IMR-90 (cell line): ENCODE measurements around the gene ZNF768. TPM values are rescaled to one million over a fixed set of nuclear protein-coding genes. Genes with fewer than 3 reads are reported as not detected.

Source experiments
- ATAC-seq: fragments of 200-7000 bp; cut with Tn5 transposase; 2 replicates; pipeline ENCODE4 v1.9.1; 2020; ENCODE audit warnings: low read depth, mild to moderate bottlenecking, moderate library complexity
- BruUV-seq: library from RNA; stranded (reverse); fragments of 400-500 nt; replicated peaks from 2 replicates; lab custom pipeline; 2021; lab: Mats Ljungman, UMichigan
- CTCF ChIA-PET: fragments of 300-600 bp; formaldehyde crosslinking; extraction: SDS; loops from one replicate; lab custom pipeline; 2021; ENCODE audit warnings: antibody characterized with exemption; lab: Yijun Ruan, JAX
- POLR2A ChIA-PET: fragments of 300-600 bp; sonication (Branson Sonifier 250); formaldehyde crosslinking; loops from one replicate; lab custom pipeline; 2022; ENCODE audit warnings: antibody characterized with exemption; ENCODE audit not compliant: unreplicated experiment; lab: Charles Lee
- DNase-seq: peaks from one replicate; pipeline ENCODE4 v3.0.0; 2013
- H2AFZ ChIP-seq: replicated peaks from 2 replicates; pipeline ENCODE3; 2013; ENCODE audit warnings: low read length, mild to moderate bottlenecking; ENCODE audit not compliant: poor library complexity
- H2AK5ac ChIP-seq: 2 replicates; pipeline ENCODE4 v1.6.1; 2013; ENCODE audit warnings: low read depth, low read length, inconsistent platforms
- H2AK9ac ChIP-seq: replicated peaks from 2 replicates; pipeline ENCODE3; 2013; ENCODE audit warnings: mild to moderate bottlenecking, low read depth, low read length, moderate library complexity; ENCODE audit not compliant: poor library complexity
- H2BK120ac ChIP-seq: 2 replicates; pipeline ENCODE4 v1.6.1; 2013; ENCODE audit warnings: low read depth, low read length, inconsistent platforms
- H2BK15ac ChIP-seq: 3 replicates; pipeline ENCODE4 v1.6.1; 2013; ENCODE audit warnings: low read depth, low read length, inconsistent platforms
- H2BK20ac ChIP-seq: 2 replicates; pipeline ENCODE4 v1.6.1; 2013; ENCODE audit warnings: low read depth, mild to moderate bottlenecking, inconsistent platforms, low read length, moderate library complexity
- H2BK5ac ChIP-seq: 2 replicates; pipeline ENCODE4 v1.6.1; 2013; ENCODE audit warnings: mild to moderate bottlenecking, low read depth, low read length, inconsistent platforms; ENCODE audit not compliant: poor library complexity, severe bottlenecking
- H3K14ac ChIP-seq: replicated peaks from 2 replicates; pipeline ENCODE4 v1.6.1; 2013; ENCODE audit warnings: low read depth, low read length, inconsistent platforms
- H3K18ac ChIP-seq: 2 replicates; pipeline ENCODE4 v1.6.1; 2013; ENCODE audit warnings: low read depth, low read length, control low read depth
- H3K23ac ChIP-seq: 2 replicates; pipeline ENCODE4 v1.6.1; 2013; ENCODE audit warnings: low read depth, low read length, inconsistent platforms
- H3K27ac ChIP-seq: 2 replicates; pipeline ENCODE4 v1.5.1; 2013; ENCODE audit warnings: mild to moderate bottlenecking, control low read depth, low read length; ENCODE audit not compliant: insufficient read depth
- H3K27me3 ChIP-seq: 2 replicates; pipeline ENCODE4 v1.6.1; 2013; ENCODE audit warnings: low read length; ENCODE audit not compliant: control insufficient read depth, insufficient read depth
- H3K36me3 ChIP-seq: 2 replicates; pipeline ENCODE4 v1.6.1; 2013; ENCODE audit warnings: low read length, mixed read lengths; ENCODE audit not compliant: control insufficient read depth, insufficient read depth
- H3K4ac ChIP-seq: 2 replicates; pipeline ENCODE4 v1.6.1; 2013; ENCODE audit warnings: low read depth, low read length, inconsistent platforms
- H3K4me1 ChIP-seq: 2 replicates; pipeline ENCODE4 v1.6.1; 2013; ENCODE audit warnings: low read length, mixed read lengths; ENCODE audit not compliant: control insufficient read depth, insufficient read depth
- H3K4me2 ChIP-seq: 2 replicates; pipeline ENCODE4 v1.6.1; 2013; ENCODE audit warnings: low read depth, mild to moderate bottlenecking, control low read depth, low read length, moderate library complexity
- H3K4me3 ChIP-seq: 2 replicates; pipeline ENCODE4 v1.5.1; 2013; ENCODE audit warnings: low read depth, mild to moderate bottlenecking, control low read depth, low read length, moderate library complexity; ENCODE audit not compliant: insufficient read depth
- H3K56ac ChIP-seq: 2 replicates; pipeline ENCODE4 v1.6.1; 2013; ENCODE audit warnings: low read length, inconsistent platforms; ENCODE audit not compliant: insufficient read depth; ENCODE audit errors: extremely low read depth
- H3K79me1 ChIP-seq, 2 experiments: 2 replicates each; pipeline ENCODE4 v1.6.1; 2013; ENCODE audit warnings: low read length in 2 of 2, inconsistent platforms in 1 of 2, low read depth in 1 of 2
- H3K9ac ChIP-seq: 2 replicates; pipeline ENCODE4 v1.6.1; 2013; ENCODE audit warnings: low read depth, low read length, control low read depth
- H3K9me1 ChIP-seq: 2 replicates; pipeline ENCODE4 v1.6.1; 2013; ENCODE audit warnings: low read length, inconsistent platforms; ENCODE audit not compliant: insufficient read depth
- H3K9me3 ChIP-seq: 2 replicates; pipeline ENCODE4 v1.6.1; 2013; ENCODE audit warnings: low read length; ENCODE audit not compliant: control insufficient read depth, insufficient read depth
- H4K20me1 ChIP-seq: 2 replicates; pipeline ENCODE4 v1.6.1; 2013; ENCODE audit warnings: low read length, inconsistent platforms; ENCODE audit not compliant: insufficient read depth
- H4K5ac ChIP-seq: 2 replicates; pipeline ENCODE4 v1.6.1; 2013; ENCODE audit warnings: mild to moderate bottlenecking, low read depth, low read length, control low read depth
- H4K8ac ChIP-seq, 2 experiments: 2 replicates each; pipeline ENCODE4 v1.6.1; 2013; ENCODE audit warnings: low read depth in 2 of 2, low read length in 2 of 2, control low read depth in 1 of 2, inconsistent platforms in 1 of 2
- H4K91ac ChIP-seq: 2 replicates; pipeline ENCODE4 v1.6.1; 2013; ENCODE audit warnings: low read depth, low read length, inconsistent platforms; ENCODE audit not compliant: insufficient read depth
- CEBPB ChIP-seq: IDR thresholded peaks from 2 replicates; pipeline ENCODE4 v1.6.1; 2012; ENCODE audit warnings: low read depth, low read length, improper control_type of control experiment
- CHD1 ChIP-seq: IDR thresholded peaks from 2 replicates; pipeline ENCODE4 v1.6.1; 2012; ENCODE audit warnings: low read depth, low read length, improper control_type of control experiment
- CTCF ChIP-seq: conservative IDR thresholded peaks from 2 replicates; pipeline ENCODE4 v1.5.1; 2012; ENCODE audit warnings: mild to moderate bottlenecking, low read depth, low read length, improper control_type of control experiment
- FOS ChIP-seq: fragments of 150-350 bp; IDR thresholded peaks from 2 replicates; pipeline ENCODE4 v1.6.1; 2016; ENCODE audit warnings: low read depth, low read length
- MAFK ChIP-seq: IDR thresholded peaks from 2 replicates; pipeline ENCODE4 v1.6.1; 2012; ENCODE audit warnings: low read depth, low read length, improper control_type of control experiment
- MAZ ChIP-seq: IDR thresholded peaks from 2 replicates; pipeline ENCODE4 v1.6.1; 2012; ENCODE audit warnings: low read depth, mild to moderate bottlenecking, low read length, improper control_type of control experiment, moderate library complexity, borderline replicate concordance
- MXI1 ChIP-seq: IDR thresholded peaks from 2 replicates; pipeline ENCODE4 v1.6.1; 2012; ENCODE audit warnings: low read depth, mild to moderate bottlenecking, low read length, moderate library complexity, borderline replicate concordance
- POLR2A ChIP-seq: IDR thresholded peaks from 2 replicates; pipeline ENCODE4 v1.6.1; 2012; ENCODE audit warnings: mild to moderate bottlenecking, low read depth, low read length
- RAD21 ChIP-seq: IDR thresholded peaks from 2 replicates; pipeline ENCODE4 v1.6.1; 2012; ENCODE audit warnings: low read length, improper control_type of control experiment
- RCOR1 ChIP-seq: IDR thresholded peaks from 2 replicates; pipeline ENCODE4 v1.6.1; 2012; ENCODE audit warnings: mild to moderate bottlenecking, low read length, improper control_type of control experiment; ENCODE audit not compliant: insufficient replicate concordance
- RFX5 ChIP-seq: IDR thresholded peaks from 2 replicates; pipeline ENCODE4 v1.8.0; 2012; ENCODE audit warnings: low read depth, mild to moderate bottlenecking, low read length, moderate library complexity
- WGBS, 2 experiments: methylation state at CpG; one replicate each; pipeline versions ENCODE4 v1.1.5 to v1.1.7; 2013; ENCODE audit warnings: missing lambda C conversion rate in 2 of 2; ENCODE audit not compliant: insufficient read length in 1 of 2; ENCODE audit errors: extremely low coverage in 2 of 2; 5-methylcytosine and 5-hydroxymethylcytosine counted together
- dilution Hi-C: fragments of 300-500 bp; cut with HindIII; formaldehyde crosslinking; loops from one replicate; pipeline ENCODE4 v1.14.3; 2018; ENCODE audit warnings: low sequenced_read_pairs; ENCODE audit not compliant: unreplicated experiment
- in situ Hi-C: fragments of 300-500 bp; cut with MboI; formaldehyde crosslinking; loops from 3 replicates; pipeline ENCODE4 v1.14.3; 2019; ENCODE audit warnings: low sequenced_read_pairs, inconsistent platforms, mixed read lengths
- intact Hi-C: fragments of 100-400 bp; cut with micrococcal nuclease; formaldehyde crosslinking; loops from 2 replicates; pipeline ENCODE4 v1.10.0; 2022
- polyA plus RNA-seq, 3 experiments: library from polyadenylated mRNA; depleted of rRNA; stranded (reverse); fragments of >200 nt; gene quantifications; 2 replicates each; pipeline ENCODE4 v1.2.3, GENCODE V29; 2012; ENCODE audit warnings: low replicate concordance in 1 of 3
- total RNA-seq: library from RNA; depleted of rRNA; stranded (reverse); fragments of >200 nt; gene quantifications from 2 replicates; pipeline ENCODE4 v1.2.3, GENCODE V29; 2012
- TF ChIP-seq, protein P1 (sequence below): fragments of 150-350 bp; IDR thresholded peaks from 2 replicates; pipeline ENCODE4 v1.6.1; 2016; ENCODE audit warnings: low read depth, mild to moderate bottlenecking, low read length, moderate library complexity, borderline replicate concordance

Gene ZNF768
- total and polyA plus RNA-seq, 2 of the 4 experiments (the other 2 are of a cell fraction), result 9.3 to 22.1 TPM

DNA sequence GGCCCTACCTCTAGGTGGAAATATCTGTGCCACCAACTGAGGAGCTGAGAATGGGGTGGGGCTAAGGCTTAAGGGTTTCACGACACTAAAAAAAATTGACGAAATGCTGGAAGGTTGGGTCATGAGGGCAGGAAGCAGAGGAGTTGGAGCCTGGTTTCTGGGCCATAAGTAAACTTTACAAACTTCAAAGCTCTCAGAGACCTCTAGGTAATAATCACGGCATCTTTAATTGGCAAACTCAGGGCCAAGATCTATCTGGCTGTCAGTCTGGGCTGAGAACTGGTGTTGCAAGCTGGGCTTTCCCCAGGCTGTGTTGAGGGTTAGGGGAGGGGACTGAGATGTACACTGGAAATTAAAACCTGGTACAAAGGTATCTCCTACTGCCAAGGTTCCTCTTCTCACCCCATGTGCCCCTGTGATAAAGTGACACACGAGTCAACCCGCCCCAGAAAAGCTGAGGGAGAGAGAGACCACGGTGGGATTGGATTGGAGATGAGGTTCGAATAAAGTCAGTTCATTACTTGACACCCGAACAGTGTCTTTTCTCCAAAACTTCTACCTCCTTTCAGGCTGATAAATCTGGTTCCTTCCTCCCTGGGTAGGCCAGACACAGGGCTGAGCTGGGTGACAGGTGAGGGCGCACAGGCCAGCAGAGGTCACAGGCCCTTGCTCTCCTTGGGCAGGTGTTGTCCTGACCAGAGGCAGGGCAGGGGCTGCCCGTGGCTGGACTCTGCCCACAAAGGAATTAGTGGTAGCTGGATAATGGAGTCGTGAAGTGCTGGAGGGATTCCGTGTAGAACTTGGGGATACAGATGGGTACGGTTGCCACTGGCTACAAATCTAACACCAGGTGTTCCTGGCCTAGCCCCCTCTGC is 4.0 kb upstream of the ZNF768 start:
- Histone ChIP-seq H2AK9ac (no peak overlapping the region), H3K27me3 (no peaks in the 10 kb centered on the region), H4K8ac (no peak overlapping the region), H3K18ac (no peak overlapping the region), H3K4me2 (no peak overlapping the region), H4K5ac (no peak overlapping the region), H3K9ac (no peak overlapping the region), H3K9me3 (no peaks in the 10 kb centered on the region), H3K23ac (no peak overlapping the region), H3K27ac (no peak overlapping the region), H2BK5ac (no peak overlapping the region), H2BK120ac (no peak overlapping the region), H3K79me1 (peaks cover 10 to 29% of the 10 kb centered on the region in 2 experiments), H2AK5ac (no peak overlapping the region), H3K56ac (no peak overlapping the region), H3K14ac (no peak overlapping the region), H3K4ac (no peak overlapping the region), H2BK20ac (no peak overlapping the region), H4K91ac (no peak overlapping the region), H3K36me3 (peaks cover 5% of the 10 kb centered on the region; the same call in 1 of the 2 replicates), H3K9me1 (peaks cover 15% of the 10 kb centered on the region), H3K4me3 (no peak overlapping the region), H4K20me1 (no peaks in the 10 kb centered on the region), H2AFZ (no peak overlapping the region), H3K4me1 (peaks cover 8% of the 10 kb centered on the region), H2BK15ac (no peak overlapping the region)
- in situ Hi-C loops (no loop called here), dilution Hi-C loops (no loop called here), intact Hi-C loops (no loop called here)
- BruUV-seq, result no TSS peak
- WGBS, 2 experiments, result no CpG with 5 or more reads among the region's 13 CpGs
- DNase-seq, result no peak
- no peak for TF ChIP-seq RAD21
- no peak for TF ChIP-seq RCOR1
- TF ChIP-seq RFX5, result no peak
- no peak for TF ChIP-seq MAZ
- TF ChIP-seq, protein P1, sequence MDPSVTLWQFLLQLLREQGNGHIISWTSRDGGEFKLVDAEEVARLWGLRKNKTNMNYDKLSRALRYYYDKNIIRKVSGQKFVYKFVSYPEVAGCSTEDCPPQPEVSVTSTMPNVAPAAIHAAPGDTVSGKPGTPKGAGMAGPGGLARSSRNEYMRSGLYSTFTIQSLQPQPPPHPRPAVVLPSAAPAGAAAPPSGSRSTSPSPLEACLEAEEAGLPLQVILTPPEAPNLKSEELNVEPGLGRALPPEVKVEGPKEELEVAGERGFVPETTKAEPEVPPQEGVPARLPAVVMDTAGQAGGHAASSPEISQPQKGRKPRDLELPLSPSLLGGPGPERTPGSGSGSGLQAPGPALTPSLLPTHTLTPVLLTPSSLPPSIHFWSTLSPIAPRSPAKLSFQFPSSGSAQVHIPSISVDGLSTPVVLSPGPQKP, result no peak
- no peak for TF ChIP-seq POLR2A
- no peak for TF ChIP-seq MXI1
- no peak for TF ChIP-seq MAFK
- no peak for TF ChIP-seq FOS
- no peak for TF ChIP-seq CTCF
- no peak for TF ChIP-seq CHD1
- no peak for TF ChIP-seq CEBPB
- ATAC-seq, result no peak
- ChIA-PET POLR2A (no interaction called here), CTCF (no interaction called here)
